ENCODE measurements around the gene HOXA10.

DNA sequence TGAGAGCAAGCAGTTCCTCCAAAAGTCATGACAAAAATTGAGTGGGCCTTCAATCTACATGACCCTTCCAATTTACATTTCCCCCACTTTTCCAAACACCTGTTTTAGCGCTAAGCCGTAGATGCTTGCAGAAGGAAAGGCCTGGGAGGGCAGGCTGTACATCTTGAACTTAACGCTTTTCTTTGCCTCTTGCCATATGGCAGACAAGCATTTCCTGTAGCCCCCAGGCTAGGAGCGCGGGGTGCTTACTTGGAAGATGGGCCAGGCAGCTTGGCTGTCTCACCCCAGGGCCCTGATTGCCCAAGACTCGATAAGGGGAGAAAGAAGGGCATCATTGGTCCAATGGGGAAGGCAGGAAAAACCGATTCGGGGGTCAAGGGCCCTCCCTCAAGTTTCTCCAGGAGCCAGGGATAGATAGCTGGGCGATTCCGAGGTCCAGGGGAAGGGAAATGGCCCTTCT is 1.8 kb downstream of the HOXA10 start:
- TF ChIP-seq CTCF (IDR thresholded peaks at IDR 0.05; ENCODE audit: low read depth, low read length, missing input control): no peak
- no peak for TF ChIP-seq GABPA (IDR thresholded peaks at IDR 0.05 in 1 of 2, conservative IDR thresholded peaks at IDR 0.05 in 1 of 2)
- TF ChIP-seq, protein P1, sequence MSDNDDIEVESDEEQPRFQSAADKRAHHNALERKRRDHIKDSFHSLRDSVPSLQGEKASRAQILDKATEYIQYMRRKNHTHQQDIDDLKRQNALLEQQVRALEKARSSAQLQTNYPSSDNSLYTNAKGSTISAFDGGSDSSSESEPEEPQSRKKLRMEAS (IDR thresholded peaks at IDR 0.05): no peak
- TF ChIP-seq, protein P2, sequence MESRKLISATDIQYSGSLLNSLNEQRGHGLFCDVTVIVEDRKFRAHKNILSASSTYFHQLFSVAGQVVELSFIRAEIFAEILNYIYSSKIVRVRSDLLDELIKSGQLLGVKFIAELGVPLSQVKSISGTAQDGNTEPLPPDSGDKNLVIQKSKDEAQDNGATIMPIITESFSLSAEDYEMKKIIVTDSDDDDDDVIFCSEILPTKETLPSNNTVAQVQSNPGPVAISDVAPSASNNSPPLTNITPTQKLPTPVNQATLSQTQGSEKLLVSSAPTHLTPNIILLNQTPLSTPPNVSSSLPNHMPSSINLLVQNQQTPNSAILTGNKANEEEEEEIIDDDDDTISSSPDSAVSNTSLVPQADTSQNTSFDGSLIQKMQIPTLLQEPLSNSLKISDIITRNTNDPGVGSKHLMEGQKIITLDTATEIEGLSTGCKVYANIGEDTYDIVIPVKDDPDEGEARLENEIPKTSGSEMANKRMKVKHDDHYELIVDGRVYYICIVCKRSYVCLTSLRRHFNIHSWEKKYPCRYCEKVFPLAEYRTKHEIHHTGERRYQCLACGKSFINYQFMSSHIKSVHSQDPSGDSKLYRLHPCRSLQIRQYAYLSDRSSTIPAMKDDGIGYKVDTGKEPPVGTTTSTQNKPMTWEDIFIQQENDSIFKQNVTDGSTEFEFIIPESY (IDR thresholded peaks at IDR 0.05): no peak
- TF ChIP-seq TAF1 (conservative IDR thresholded peaks at IDR 0.05): no peak
- no peak for TF ChIP-seq YY1 (IDR thresholded peaks at IDR 0.05)
- TF ChIP-seq RAD21 (IDR thresholded peaks at IDR 0.05): no peak
